H1 (cell line): ENCODE results near the gene DDX49. TPM values are rescaled to one million over a fixed set of nuclear protein-coding genes. Genes with fewer than 3 reads are reported as not detected.

Experiments
- CTCF ChIA-PET: fragments of 300-600 bp; sonication (Branson Sonifier 250); formaldehyde crosslinking; loops from one replicate; lab custom pipeline; 2021; ENCODE audit not compliant: partially characterized antibody; lab: Charles Lee
- POLR2A ChIA-PET: fragments of 300-600 bp; sonication (Branson Sonifier 250); formaldehyde crosslinking; loops from one replicate; lab custom pipeline; 2021; ENCODE audit warnings: inconsistent platforms; ENCODE audit not compliant: partially characterized antibody; lab: Charles Lee
- DNase-seq, 2 experiments: peaks; one replicate each; pipeline versions ENCODE4 v3.0.0 to v3.0.0-alpha.2; 2010 to 2022; ENCODE audit warnings: low spot score in 2 of 2, low read depth in 1 of 2, mixed read lengths in 1 of 2
- FAIRE-seq: peaks from 2 replicates; lab custom pipeline; 2011; peaks lifted over from hg19 to GRCh38; lab: Jason Lieb, UNC
- H2AFZ ChIP-seq: 2 replicates; pipeline ENCODE4 v1.8.1; 2012; ENCODE audit warnings: low read length, inconsistent platforms
- H2AK5ac ChIP-seq: 2 replicates; pipeline ENCODE4 v1.6.1; 2013; ENCODE audit warnings: low read depth, low read length
- H2BK120ac ChIP-seq: replicated peaks from 2 replicates; pipeline ENCODE3; 2013; ENCODE audit warnings: low read depth, low read length, inconsistent platforms
- H2BK12ac ChIP-seq: 2 replicates; pipeline ENCODE4 v1.6.1; 2013; ENCODE audit warnings: low read depth, low read length
- H2BK15ac ChIP-seq: 2 replicates; pipeline ENCODE4 v1.6.1; 2013; ENCODE audit warnings: low read length
- H2BK20ac ChIP-seq: 2 replicates; pipeline ENCODE4 v1.6.1; 2013; ENCODE audit warnings: low read length
- H2BK5ac ChIP-seq: 2 replicates; pipeline ENCODE4 v1.6.1; 2013; ENCODE audit warnings: low read depth, low read length
- H3K14ac ChIP-seq: 2 replicates; pipeline ENCODE4 v1.6.1; 2013; ENCODE audit warnings: inconsistent platforms; ENCODE audit not compliant: insufficient read length
- H3K18ac ChIP-seq: 2 replicates; pipeline ENCODE4 v1.6.1; 2013; ENCODE audit warnings: low read length; ENCODE audit errors: extremely low read depth
- H3K23ac ChIP-seq: 2 replicates; pipeline ENCODE4 v1.6.1; 2013; ENCODE audit warnings: inconsistent platforms; ENCODE audit not compliant: insufficient read length
- H3K23me2 ChIP-seq: 2 replicates; pipeline ENCODE4 v1.6.1; 2013; ENCODE audit warnings: low read depth, low read length
- H3K27ac ChIP-seq: 2 replicates; pipeline ENCODE4 v1.6.1; 2011; ENCODE audit warnings: low read depth, low read length, inconsistent platforms
- H3K27me3 ChIP-seq, 4 experiments: replicated peaks in 1 of 4; 1 replicate in 1 of 4; 2 replicates in 3 of 4; pipeline versions ENCODE4 v1.6.1 to v1.8.1; 2011 to 2013; ENCODE audit warnings: low read length in 3 of 4, mild to moderate bottlenecking in 3 of 4, inconsistent platforms in 2 of 4, mixed read lengths in 2 of 4, moderate library complexity in 1 of 4; ENCODE audit not compliant: control insufficient read depth in 3 of 4, insufficient read depth in 3 of 4; ENCODE audit errors: extremely low read depth in 1 of 4
- H3K36me3 ChIP-seq, 4 experiments: 2 replicates each; pipeline versions ENCODE4 v1.6.1 to v1.8.1; 2011 to 2013; ENCODE audit warnings: mild to moderate bottlenecking in 4 of 4, low read length in 3 of 4, moderate library complexity in 2 of 4, control low read depth in 1 of 4, inconsistent platforms in 1 of 4; ENCODE audit not compliant: insufficient read depth in 4 of 4, control insufficient read depth in 2 of 4
- H3K4ac ChIP-seq: replicated peaks from 2 replicates; pipeline ENCODE3; 2013; ENCODE audit warnings: low read length, low read depth, mixed read lengths, inconsistent platforms; ENCODE audit not compliant: insufficient read length
- H3K4me1 ChIP-seq, 4 experiments: replicated peaks in 1 of 4; 1 replicate in 1 of 4; 2 replicates in 3 of 4; pipeline versions ENCODE4 v1.6.1 to v1.8.1; 2011 to 2013; ENCODE audit warnings: low read length in 3 of 4, inconsistent platforms in 2 of 4, mixed read lengths in 1 of 4; ENCODE audit not compliant: insufficient read depth in 4 of 4, control insufficient read depth in 3 of 4
- H3K4me2 ChIP-seq, 2 experiments: 2 replicates each; pipeline versions ENCODE4 v1.6.1 to v1.8.1; 2011 to 2013; ENCODE audit warnings: low read depth in 2 of 2, low read length in 2 of 2, control low read depth in 1 of 2, inconsistent platforms in 1 of 2, mild to moderate bottlenecking in 1 of 2; ENCODE audit not compliant: insufficient read depth in 1 of 2
- H3K4me3 ChIP-seq, 4 experiments: fragments of 200-600, 300-600 bp in 1 of 4; sonication (generic), shearing (Covaris generic), sonication (Bioruptor Twin) in 1 of 4; 2 replicates each; pipeline versions ENCODE4 v1.5.1 to v1.8.1; 2011 to 2016; ENCODE audit warnings: low read length in 4 of 4, low read depth in 3 of 4, control low read depth in 2 of 4, inconsistent platforms in 2 of 4, mild to moderate bottlenecking in 2 of 4, mixed read lengths in 1 of 4, moderate library complexity in 1 of 4; ENCODE audit not compliant: insufficient read depth in 2 of 4; ENCODE audit errors: extremely low read depth in 1 of 4
- H3K56ac ChIP-seq: replicated peaks from 2 replicates; pipeline ENCODE3; 2013; ENCODE audit warnings: low read depth, mild to moderate bottlenecking, mixed read lengths, low read length, inconsistent platforms; ENCODE audit not compliant: insufficient read length
- H3K79me1 ChIP-seq: 2 replicates; pipeline ENCODE4 v1.6.1; 2013; ENCODE audit warnings: low read depth, low read length, control low read depth
- H3K79me2 ChIP-seq, 2 experiments: 2 replicates each; pipeline versions ENCODE4 v1.6.1 to v1.8.1; 2012 to 2013; ENCODE audit warnings: low read length in 2 of 2, mild to moderate bottlenecking in 2 of 2, inconsistent platforms in 1 of 2; ENCODE audit not compliant: insufficient read depth in 2 of 2, control insufficient read depth in 1 of 2
- H3K9ac ChIP-seq, 4 experiments: replicated peaks in 1 of 4; 1 replicate in 1 of 4; 2 replicates in 3 of 4; pipeline versions ENCODE4 v1.6.1 to v1.8.1; 2011 to 2013; ENCODE audit warnings: low read depth in 3 of 4, low read length in 3 of 4, control low read depth in 2 of 4, mild to moderate bottlenecking in 2 of 4, moderate library complexity in 2 of 4, inconsistent platforms in 1 of 4; ENCODE audit errors: extremely low read depth in 1 of 4
- H3K9me3 ChIP-seq, 2 experiments: 2 replicates each; pipeline versions ENCODE4 v1.6.1 to v1.8.1; 2012 to 2013; ENCODE audit warnings: mild to moderate bottlenecking in 2 of 2, moderate library complexity in 2 of 2, control low read depth in 1 of 2, inconsistent platforms in 1 of 2, low read depth in 1 of 2, low read length in 1 of 2, mixed read lengths in 1 of 2; ENCODE audit not compliant: insufficient read depth in 2 of 2
- H4K20me1 ChIP-seq, 2 experiments: replicated peaks in 1 of 2; 2 replicates each; pipeline versions ENCODE3 to v1.8.1; 2011 to 2013; ENCODE audit warnings: inconsistent platforms in 2 of 2, low read length in 2 of 2, mild to moderate bottlenecking in 1 of 2; ENCODE audit not compliant: insufficient read depth in 2 of 2, control insufficient read depth in 1 of 2
- H4K5ac ChIP-seq: 2 replicates; pipeline ENCODE4 v1.6.1; 2013; ENCODE audit warnings: low read length, low read depth, mixed read lengths, inconsistent platforms; ENCODE audit not compliant: insufficient read length
- H4K8ac ChIP-seq: 2 replicates; pipeline ENCODE4 v1.8.0; 2013; ENCODE audit warnings: mild to moderate bottlenecking, moderate library complexity, low read length, inconsistent platforms; ENCODE audit not compliant: insufficient read depth; ENCODE audit errors: extremely low read depth
- H4K91ac ChIP-seq: replicated peaks from 2 replicates; pipeline ENCODE3; 2013; ENCODE audit warnings: low read length, mixed read lengths, inconsistent platforms; ENCODE audit not compliant: insufficient read length
- WGBS, 2 experiments: shearing (Covaris generic) in 1 of 2; methylation state at CpG; one replicate each; pipeline versions ENCODE4 v1.1.6 to v1.1.7; 2013 to 2015; ENCODE audit warnings: low lambda C conversion rate in 2 of 2, mixed read lengths in 2 of 2, inconsistent platforms in 1 of 2, low coverage in 1 of 2, missing lambda C conversion rate in 1 of 2; ENCODE audit not compliant: insufficient replicate concordance in 2 of 2, insufficient coverage in 1 of 2, insufficient read length in 1 of 2; ENCODE audit errors: extremely low coverage in 1 of 2, missing lambda C conversion rate in 1 of 2; 5-methylcytosine and 5-hydroxymethylcytosine counted together
- polyA plus RNA-seq, 7 experiments: library from polyadenylated mRNA; depleted of rRNA in 3 of 7; stranded (reverse) in 5 of 7; unstranded in 2 of 7; fragments of >200 nt in 5 of 7; fragments of 200-250 nt in 2 of 7; gene quantifications; 1 replicate in 5 of 7; 2 replicates in 1 of 7; 4 replicates in 1 of 7; pipeline versions ENCODE4 v1.2.1 to v1.2.3, GENCODE V29; 2011 to 2013; ENCODE audit warnings: missing spikeins in 2 of 7, mixed read lengths in 2 of 7
- total RNA-seq: library from RNA; stranded (reverse); fragmentation: NEBNext Ultra II Directional; extraction: Animal tissue kit (Norgen Biotek cat#: 25700); gene quantifications from 2 replicates; pipeline ENCODE4 v1.2.1, GENCODE V29; 2021

The DDX49 gene
- total and polyA plus RNA-seq, 2 of the 8 experiments (the other 6 are each of a cell fraction or from before 2014, with no cell fraction given), result 41.3 to 46.5 TPM

- Histone ChIP-seq H3K4me1 (no peaks in the 10 kb centered on the region), H3K79me1 (no peaks in the 10 kb centered on the region), H4K20me1 (no peaks in the 10 kb centered on the region), H3K79me2 (no peaks in the 10 kb centered on the region), H3K4me2 (no peak overlapping the region), H3K23me2 (no peaks in the 10 kb centered on the region), H4K91ac (no peak overlapping the region), H3K56ac (no peak overlapping the region), H4K5ac (no peak overlapping the region), H3K18ac (no peak overlapping the region), H3K23ac (no peak overlapping the region), H2BK20ac (no peak overlapping the region), H2BK5ac (no peak overlapping the region), H2AK5ac (no peak overlapping the region), H3K9me3 (no peaks in the 10 kb centered on the region), H2AFZ (no peak overlapping the region), H3K9ac (no peak overlapping the region), H2BK12ac (no peak overlapping the region), H2BK15ac (no peak overlapping the region), H2BK120ac (no peak overlapping the region), H3K14ac (no peak overlapping the region), H3K36me3 (no peaks in the 10 kb centered on the region), H3K27me3 (no peaks in the 10 kb centered on the region), H4K8ac (no peak overlapping the region), H3K4ac (no peak overlapping the region), H3K27ac (no peak overlapping the region), H3K4me3 (no peak overlapping the region)
- ChIA-PET POLR2A (interaction anchor here (0.6 to 1.5 kb wide), 4 partner anchors 11 to 21 kb away, joined by 3 to 6 read pairs (median 3); no protein-coding TSS in a partner anchor), CTCF (interaction anchor here (0.7 to 1.7 kb wide), 3 partner anchors 14 to 76 kb away, joined by 3 to 6 read pairs (median 4); no protein-coding TSS in a partner anchor)
- FAIRE-seq (no peak), DNase-seq (no peak)
- WGBS, 2 experiments, result 85% methylated on average over 11 of the region's 12 CpGs; no CpG with 5 or more reads in 1 of the 2 experiments
Observed at GRCh38 chr19:18972301-18972811, 52.8 kb downstream of the DDX49 start.
